ENCODE data around the gene HPS4. TPM values are rescaled to one million over a fixed set of nuclear protein-coding genes. Genes with fewer than 3 reads are reported as not detected.
A peak's percentile ranks its signal among the peaks of the same experiment; 100 is the strongest.

Gene HPS4
- total and polyA plus RNA-seq, 2 of the 8 experiments (the other 6 are each of a cell fraction or from before 2014, with no cell fraction given), result 28.0 to 35.2 TPM

GRCh38 chr22:26522012-26522411, 38.4 kb upstream of the HPS4 start:
- Histone ChIP-seq H3K14ac (ENCODE audit: insufficient read length) (no peak overlapping the region), H3K23ac (ENCODE audit: insufficient read length) (no peak overlapping the region), H3K79me2 (ENCODE audit: control insufficient read depth in 1 of 2, insufficient read depth in 2 of 2, low read length in 2 of 2) (no peaks in the 10 kb centered on the region), H2AFZ (ENCODE audit: low read length) (no peak overlapping the region), H3K23me2 (ENCODE audit: low read depth, low read length) (no peaks in the 10 kb centered on the region), H4K91ac (replicated peaks; ENCODE audit: insufficient read length, low read length) (no peak overlapping the region), H3K27me3 (replicated peaks in 1 of 4; ENCODE audit: control insufficient read depth in 3 of 4, extremely low read depth in 1 of 4, insufficient read depth in 3 of 4, low read length in 3 of 4) (no peaks in the 10 kb centered on the region), H2BK20ac (ENCODE audit: low read length) (no peak overlapping the region), H2BK12ac (ENCODE audit: low read depth, low read length) (no peak overlapping the region), H4K5ac (ENCODE audit: insufficient read length, low read depth, low read length) (no peak overlapping the region), H3K56ac (replicated peaks; ENCODE audit: insufficient read length, low read depth, low read length) (no peak overlapping the region), H3K9ac (replicated peaks in 1 of 4; ENCODE audit: extremely low read depth in 1 of 4, low read depth in 3 of 4, low read length in 3 of 4) (no peak overlapping the region), H2BK120ac (replicated peaks; ENCODE audit: low read depth, low read length) (no peak overlapping the region), H3K4ac (replicated peaks; ENCODE audit: insufficient read length, low read depth, low read length) (no peak overlapping the region), H3K36me3 (ENCODE audit: control insufficient read depth in 2 of 4, insufficient read depth in 4 of 4, low read length in 3 of 4) (peaks cover 0 to 26% (median 14%) of the 10 kb centered on the region in 4 experiments; a peak in 4 of 8 replicates), H3K9me3 (ENCODE audit: insufficient read depth in 2 of 2, low read depth in 1 of 2, low read length in 1 of 2) (no peaks in the 10 kb centered on the region), H2AK5ac (ENCODE audit: low read depth, low read length) (no peak overlapping the region), H4K8ac (ENCODE audit: extremely low read depth, insufficient read depth, low read length) (no peak overlapping the region), H3K79me1 (ENCODE audit: low read depth, low read length) (no peaks in the 10 kb centered on the region), H3K4me3 (ENCODE audit: extremely low read depth in 1 of 4, insufficient read depth in 2 of 4, low read depth in 3 of 4, low read length in 4 of 4) (no peak overlapping the region), H3K4me1 (replicated peaks in 1 of 4; ENCODE audit: control insufficient read depth in 3 of 4, insufficient read depth in 4 of 4, low read length in 3 of 4) (no peaks in the 10 kb centered on the region), H4K20me1 (replicated peaks in 1 of 2; ENCODE audit: control insufficient read depth in 1 of 2, insufficient read depth in 2 of 2, low read length in 2 of 2) (no peaks in the 10 kb centered on the region), H3K4me2 (ENCODE audit: insufficient read depth in 1 of 2, low read depth in 2 of 2, low read length in 2 of 2) (no peak overlapping the region), H2BK15ac (ENCODE audit: low read length) (no peak overlapping the region), H2BK5ac (ENCODE audit: low read depth, low read length) (no peak overlapping the region), H3K18ac (ENCODE audit: extremely low read depth, low read length) (no peak overlapping the region), H3K27ac (ENCODE audit: low read depth, low read length) (no peak overlapping the region)
- 83% methylated on average over 2 of the region's 2 CpGs; no CpG with 5 or more reads in 1 of the 2 experiments for WGBS, 2 experiments (ENCODE audit: extremely low coverage in 1 of 2, insufficient coverage in 1 of 2, insufficient read length in 1 of 2, insufficient replicate concordance in 2 of 2, low coverage in 1 of 2, low lambda C conversion rate in 2 of 2, missing lambda C conversion rate in 1 of 2)
- DNase-seq (ENCODE audit: low read depth in 1 of 2, low spot score in 2 of 2) (no peak), FAIRE-seq (no peak)
- TF ChIP-seq KDM1A (IDR thresholded peaks at IDR 0.05; ENCODE audit: borderline replicate concordance, low read length) (0 out of 2 replicates have a peak, but pooled peaks have one; percentile 37), CHD2 (IDR thresholded peaks at IDR 0.05; ENCODE audit: low read length) (no peak)
- CTCF ChIA-PET (ENCODE audit: partially characterized antibody), result interaction anchor here (0.9 to 1.9 kb wide), 7 partner anchors 9 to 143 kb away, joined by 3 to 8 read pairs (median 5); partner anchors contain the start of gene TFIP11
- POLR2A ChIA-PET (ENCODE audit: partially characterized antibody), result interaction anchor here (0.8 to 2.6 kb wide), 5 partner anchors 10 to 22 kb away, joined by 3 to 13 read pairs (median 5); partner anchors contain the start of gene TFIP11

Measured in H1 (cell line).